IPS-18a (cell line): ENCODE data around the gene PGBD5.
"Not testable (repeated sequence)": the region's sequence is repeated elsewhere in the genome, so short reads cannot be mapped to it uniquely, and the experiment has no call there.

ENCODE experiments used
- H3K27ac ChIP-seq: one replicate; pipeline ENCODE4 v1.5.1; 2013; ENCODE audit warnings: low read length
- H3K27me3 ChIP-seq: one replicate; pipeline ENCODE4 v1.6.1; 2013; ENCODE audit warnings: mild to moderate bottlenecking, low read length; ENCODE audit not compliant: control insufficient read depth, insufficient read depth
- H3K36me3 ChIP-seq: one replicate; pipeline ENCODE4 v1.6.1; 2013; ENCODE audit warnings: low read depth, low read length; ENCODE audit not compliant: control insufficient read depth
- H3K4me1 ChIP-seq: one replicate; pipeline ENCODE4 v1.6.1; 2013; ENCODE audit warnings: low read depth, low read length; ENCODE audit not compliant: control insufficient read depth
- H3K4me3 ChIP-seq: one replicate; pipeline ENCODE4 v1.5.1; 2013; ENCODE audit warnings: low read length
- H3K9ac ChIP-seq: one replicate; pipeline ENCODE4 v1.6.1; 2013; ENCODE audit warnings: mild to moderate bottlenecking, low read length, moderate library complexity
- H3K9me3 ChIP-seq: one replicate; pipeline ENCODE4 v1.6.1; 2013; ENCODE audit warnings: low read depth, low read length; ENCODE audit not compliant: control insufficient read depth

The PGBD5 gene

GRCh38 chr1:230426246-230427093 lies at the start of gene PGBD5:
Gene PGBD5 (minus strand): TSS chr1:230426332. CDS start chr1:230425928, 404 bp downstream.
- peaks cover 71% of the 10 kb centered on the region for H3K4me1 ChIP-seq
- peaks cover 30% of the 10 kb centered on the region for H3K27me3 ChIP-seq
- H3K36me3 ChIP-seq, result no peaks in the 10 kb centered on the region
- peak within 1 kb of the TSS; percentile 75 for H3K4me3 ChIP-seq
- peak within 1 kb of the TSS; percentile 33 for H3K9ac ChIP-seq
- H3K9me3 ChIP-seq, result no peaks in the 10 kb centered on the region
- no peak within 1 kb of the TSS for H3K27ac ChIP-seq

GRCh38 chr1:230474924-230475323 lies 48.8 kb upstream of the PGBD5 start:
- not testable (repeated sequence) for H3K27me3 ChIP-seq, H3K4me3 ChIP-seq, H3K4me1 ChIP-seq, H3K9ac ChIP-seq, H3K9me3 ChIP-seq, H3K36me3 ChIP-seq, H3K27ac ChIP-seq

- H3K27ac ChIP-seq, H3K36me3 ChIP-seq, H3K9me3 ChIP-seq, H3K4me1 ChIP-seq, H3K27me3 ChIP-seq, H3K9ac ChIP-seq, H3K4me3 ChIP-seq: not testable (repeated sequence)
These were observed 44.6 kb upstream of the PGBD5 start for GRCh38 chr1:230470750-230471149.

GRCh38 chr1:230469271-230469670 lies 43.1 kb upstream of the PGBD5 start:
- Histone ChIP-seq H3K36me3 (no peaks in the 10 kb centered on the region), H3K9me3 (peaks cover 5% of the 10 kb centered on the region), H3K27me3 (no peaks in the 10 kb centered on the region), H3K4me3 (no peak overlapping the region), H3K27ac (no peak overlapping the region), H3K4me1 (no peaks in the 10 kb centered on the region), H3K9ac (no peak overlapping the region)

- no peaks in the 10 kb centered on the region for H3K36me3 ChIP-seq
- peaks cover 5% of the 10 kb centered on the region for H3K9me3 ChIP-seq
- no peak overlapping the region for H3K9ac ChIP-seq
- H3K4me1 ChIP-seq, result no peaks in the 10 kb centered on the region
- no peak overlapping the region for H3K27ac ChIP-seq
- H3K27me3 ChIP-seq, result no peaks in the 10 kb centered on the region
- H3K4me3 ChIP-seq, result no peak overlapping the region
These were observed 39.6 kb upstream of the PGBD5 start for GRCh38 chr1:230465691-230466090.

- H3K9ac ChIP-seq, result no peak overlapping the region
- H3K9me3 ChIP-seq, result peaks cover 5% of the 10 kb centered on the region
- H3K36me3 ChIP-seq, result no peaks in the 10 kb centered on the region
- no peak overlapping the region for H3K27ac ChIP-seq
- H3K4me1 ChIP-seq, result no peaks in the 10 kb centered on the region
- H3K4me3 ChIP-seq, result no peak overlapping the region
- H3K27me3 ChIP-seq, result no peaks in the 10 kb centered on the region
These were observed 38.5 kb upstream of the PGBD5 start for GRCh38 chr1:230464671-230465070.

GRCh38 chr1:230463760-230464159 lies 37.6 kb upstream of the PGBD5 start:
- Histone ChIP-seq H3K9me3 (peaks cover 5% of the 10 kb centered on the region), H3K27ac (no peak overlapping the region), H3K27me3 (no peaks in the 10 kb centered on the region), H3K4me3 (no peak overlapping the region), H3K4me1 (no peaks in the 10 kb centered on the region), H3K9ac (no peak overlapping the region), H3K36me3 (no peaks in the 10 kb centered on the region)

GRCh38 chr1:230463326-230463725 lies 37.2 kb upstream of the PGBD5 start:
- Histone ChIP-seq H3K4me1 (no peaks in the 10 kb centered on the region), H3K9me3 (peaks cover 5% of the 10 kb centered on the region), H3K27me3 (no peaks in the 10 kb centered on the region), H3K27ac (no peak overlapping the region), H3K36me3 (no peaks in the 10 kb centered on the region), H3K4me3 (no peak overlapping the region), H3K9ac (no peak overlapping the region)

GRCh38 chr1:230459465-230459864 lies 33.3 kb upstream of the PGBD5 start:
- H3K9ac ChIP-seq, result no peak overlapping the region
- H3K27me3 ChIP-seq, result no peaks in the 10 kb centered on the region
- no peaks in the 10 kb centered on the region for H3K36me3 ChIP-seq
- no peaks in the 10 kb centered on the region for H3K9me3 ChIP-seq
- H3K27ac ChIP-seq, result no peak overlapping the region
- H3K4me1 ChIP-seq, result no peaks in the 10 kb centered on the region
- H3K4me3 ChIP-seq, result no peak overlapping the region

GRCh38 chr1:230458509-230458908 lies 32.4 kb upstream of the PGBD5 start:
- Histone ChIP-seq H3K27ac (no peak overlapping the region), H3K9me3 (no peaks in the 10 kb centered on the region), H3K36me3 (no peaks in the 10 kb centered on the region), H3K27me3 (no peaks in the 10 kb centered on the region), H3K4me1 (no peaks in the 10 kb centered on the region), H3K9ac (no peak overlapping the region), H3K4me3 (no peak overlapping the region)

GRCh38 chr1:230456478-230456877 lies 30.3 kb upstream of the PGBD5 start:
- Histone ChIP-seq H3K9ac (no peak overlapping the region), H3K4me3 (no peak overlapping the region), H3K9me3 (no peaks in the 10 kb centered on the region), H3K27ac (no peak overlapping the region), H3K27me3 (no peaks in the 10 kb centered on the region), H3K36me3 (no peaks in the 10 kb centered on the region), H3K4me1 (no peaks in the 10 kb centered on the region)

GRCh38 chr1:230455291-230455690 lies 29.2 kb upstream of the PGBD5 start:
- H3K4me1 ChIP-seq, result no peaks in the 10 kb centered on the region
- H3K9me3 ChIP-seq, result no peaks in the 10 kb centered on the region
- no peak overlapping the region for H3K4me3 ChIP-seq
- no peak overlapping the region for H3K27ac ChIP-seq
- H3K36me3 ChIP-seq, result no peaks in the 10 kb centered on the region
- H3K27me3 ChIP-seq, result no peaks in the 10 kb centered on the region
- no peak overlapping the region for H3K9ac ChIP-seq
